K562 (cell line): ENCODE measurements around the gene KRTAP25-1.

Experiments
- ATF4 ChIP-seq: fragments of 450-650 bp; formaldehyde crosslinking; IDR thresholded peaks from 2 replicates; pipeline ENCODE4 v1.4.0; 2022; ENCODE audit warnings: mild to moderate bottlenecking, moderate library complexity
- CBX5 ChIP-seq: IDR thresholded peaks from 2 replicates; pipeline ENCODE4 v1.6.1; 2014; ENCODE audit warnings: low read depth, borderline replicate concordance
- CTCF ChIP-seq, 3 experiments: IDR thresholded peaks in 2 of 3; conservative IDR thresholded peaks in 1 of 3; 2 replicates each; pipeline ENCODE4 v1.5.1; 2011 to 2012; ENCODE audit warnings: low read length in 3 of 3, mild to moderate bottlenecking in 3 of 3, control low read depth in 2 of 3, improper control_type of control experiment in 1 of 3, inconsistent platforms in 1 of 3, low read depth in 1 of 3, mixed read lengths in 1 of 3, moderate library complexity in 1 of 3; ENCODE audit not compliant: insufficient read depth in 2 of 3
- IRF2 ChIP-seq: sonication (generic); formaldehyde crosslinking; IDR thresholded peaks from 2 replicates; pipeline ENCODE4 v1.8.1; 2022; ENCODE audit warnings: mild to moderate bottlenecking, missing genetic modification reagents
- POLR2A ChIP-seq: fragments of 450-650 bp; conservative IDR thresholded peaks from 2 replicates; pipeline ENCODE4 v1.6.1; 2016
- RAD21 ChIP-seq, 2 experiments: fragments of 250-450 bp in 1 of 2; fragments of 450-650 bp in 1 of 2; sonication (Bioruptor Pico) in 1 of 2; formaldehyde crosslinking in 1 of 2; IDR thresholded peaks in 1 of 2; conservative IDR thresholded peaks in 1 of 2; 2 replicates each; pipeline versions ENCODE4 v1.4.0 to v1.8.0; 2020 to 2022; ENCODE audit warnings: mild to moderate bottlenecking in 2 of 2, moderate library complexity in 1 of 2
- SMARCA5 ChIP-seq: fragments of 450-650 bp; IDR thresholded peaks from 2 replicates; pipeline ENCODE4 v1.6.1; 2016
- ZNF121 ChIP-seq: sonication (generic); formaldehyde crosslinking; conservative IDR thresholded peaks from 2 replicates; pipeline ENCODE4 v1.8.0; 2022; ENCODE audit warnings: missing genetic modification reagents
- ZNF175 ChIP-seq: fragments of 200-800 bp; sonication (Bioruptor generic); IDR thresholded peaks from 2 replicates; pipeline ENCODE4 v1.6.1; 2016; ENCODE audit warnings: low read depth, mild to moderate bottlenecking, missing genetic modification characterization, missing compliant biosample characterization
- TF ChIP-seq, protein P1 (sequence below), 2 experiments: fragments of 200-800 bp in 1 of 2; sonication (Bioruptor generic) in 1 of 2; sonication (generic) in 1 of 2; formaldehyde crosslinking in 1 of 2; IDR thresholded peaks in 1 of 2; conservative IDR thresholded peaks in 1 of 2; 2 replicates each; pipeline versions ENCODE4 v1.5.0 to v1.6.1; 2016 to 2020; ENCODE audit warnings: missing compliant biosample characterization in 1 of 2, missing genetic modification characterization in 1 of 2, missing genetic modification reagents in 1 of 2
- TF ChIP-seq, protein P2 (sequence below): fragments of 450-650 bp; formaldehyde crosslinking; IDR thresholded peaks from 2 replicates; pipeline ENCODE4 v1.4.0; 2020; ENCODE audit warnings: mild to moderate bottlenecking, moderate library complexity

- TF ChIP-seq ZNF121 (no peak), IRF2 (CRISPR knock-in tag) (no peak), POLR2A (no peak), CTCF (IDR thresholded peaks at IDR 0.05 in 2 of 3, conservative IDR thresholded peaks at IDR 0.05 in 1 of 3; ENCODE audit: insufficient read depth in 2 of 3, low read depth in 1 of 3, low read length in 3 of 3) (peak in 2 of 3 experiments; percentile 41 to 46; a peak in 3 of 6 replicates), SMARCA5 (no peak), ATF4 (CRISPR knock-in tag) (no peak), RAD21 (CRISPR knock-in tag; conservative IDR thresholded peaks at IDR 0.05 in 1 of 2, IDR thresholded peaks at IDR 0.05 in 1 of 2) (peak in 1 of 2 experiments; percentile 49; a peak in 2 of 4 replicates), ZNF175 (CRISPR knock-in tag) (no peak), CBX5 (no peak)
- TF ChIP-seq, protein P1, sequence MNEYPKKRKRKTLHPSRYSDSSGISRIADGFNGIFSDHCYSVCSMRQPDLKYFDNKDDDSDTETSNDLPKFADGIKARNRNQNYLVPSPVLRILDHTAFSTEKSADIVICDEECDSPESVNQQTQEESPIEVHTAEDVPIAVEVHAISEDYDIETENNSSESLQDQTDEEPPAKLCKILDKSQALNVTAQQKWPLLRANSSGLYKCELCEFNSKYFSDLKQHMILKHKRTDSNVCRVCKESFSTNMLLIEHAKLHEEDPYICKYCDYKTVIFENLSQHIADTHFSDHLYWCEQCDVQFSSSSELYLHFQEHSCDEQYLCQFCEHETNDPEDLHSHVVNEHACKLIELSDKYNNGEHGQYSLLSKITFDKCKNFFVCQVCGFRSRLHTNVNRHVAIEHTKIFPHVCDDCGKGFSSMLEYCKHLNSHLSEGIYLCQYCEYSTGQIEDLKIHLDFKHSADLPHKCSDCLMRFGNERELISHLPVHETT (CRISPR knock-in tag; conservative IDR thresholded peaks at IDR 0.05 in 1 of 2, IDR thresholded peaks at IDR 0.05 in 1 of 2): no peak
- TF ChIP-seq, protein P2, sequence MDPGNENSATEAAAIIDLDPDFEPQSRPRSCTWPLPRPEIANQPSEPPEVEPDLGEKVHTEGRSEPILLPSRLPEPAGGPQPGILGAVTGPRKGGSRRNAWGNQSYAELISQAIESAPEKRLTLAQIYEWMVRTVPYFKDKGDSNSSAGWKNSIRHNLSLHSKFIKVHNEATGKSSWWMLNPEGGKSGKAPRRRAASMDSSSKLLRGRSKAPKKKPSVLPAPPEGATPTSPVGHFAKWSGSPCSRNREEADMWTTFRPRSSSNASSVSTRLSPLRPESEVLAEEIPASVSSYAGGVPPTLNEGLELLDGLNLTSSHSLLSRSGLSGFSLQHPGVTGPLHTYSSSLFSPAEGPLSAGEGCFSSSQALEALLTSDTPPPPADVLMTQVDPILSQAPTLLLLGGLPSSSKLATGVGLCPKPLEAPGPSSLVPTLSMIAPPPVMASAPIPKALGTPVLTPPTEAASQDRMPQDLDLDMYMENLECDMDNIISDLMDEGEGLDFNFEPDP (CRISPR knock-in tag): no peak
Observed at GRCh38 chr21:30268608-30269197, 20.6 kb downstream of the KRTAP25-1 start.
